ENCODE measurements around the gene INPP4B. TPM values are rescaled to one million over a fixed set of nuclear protein-coding genes. Genes with fewer than 3 reads are reported as not detected.

Gene INPP4B
- total RNA-seq, 1 experiment from 2014 or later, result 53.7 TPM

DNA sequence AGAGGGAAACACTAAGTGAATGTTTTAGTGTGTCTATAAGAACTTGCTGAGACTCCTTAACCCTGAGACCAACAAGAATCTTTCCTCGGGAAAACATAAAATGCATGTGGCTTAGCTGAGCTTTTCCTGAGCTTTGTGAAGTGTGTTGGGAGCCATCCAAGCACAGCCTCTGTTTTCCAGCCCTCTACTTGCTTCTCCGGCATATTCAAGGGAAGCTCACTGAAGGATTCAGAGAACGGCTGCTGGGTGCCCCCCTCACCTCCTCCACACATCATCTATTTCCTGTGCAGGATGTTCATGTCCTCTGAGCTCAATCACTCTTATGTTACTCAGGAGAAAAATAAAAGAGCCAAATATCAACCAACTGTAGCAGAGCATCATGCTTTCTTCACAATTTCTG, 717.6 kb downstream of the INPP4B start:
- Histone ChIP-seq H3K36me3 (ENCODE audit: low read depth) (no peaks in the 10 kb centered on the region; the same call in 1 of the 2 replicates), H3K4me1 (replicated peaks; ENCODE audit: insufficient read depth) (no peaks in the 10 kb centered on the region), H2AFZ (no peak overlapping the region), H3K27me3 (ENCODE audit: insufficient read depth, low read depth) (no peaks in the 10 kb centered on the region), H3K9me3 (ENCODE audit: insufficient read depth, low read depth) (no peaks in the 10 kb centered on the region), H3K4me3 (no peak overlapping the region), H3K9me2 (ENCODE audit: insufficient read depth) (no peaks in the 10 kb centered on the region), H3K79me2 (ENCODE audit: low read depth) (no peaks in the 10 kb centered on the region), H3K27ac (no peak overlapping the region), H3K4me2 (no peak overlapping the region), H4K20me1 (ENCODE audit: insufficient read depth) (no peaks in the 10 kb centered on the region), H3F3A (ENCODE audit: insufficient read depth, low read depth) (no peaks in the 10 kb centered on the region)
- CTCF ChIA-PET, result interaction anchor here (0.7 kb wide), 1 partner anchor 486 kb away, joined by 3 read pairs; no protein-coding TSS in a partner anchor
- TF ChIP-seq, protein P1, sequence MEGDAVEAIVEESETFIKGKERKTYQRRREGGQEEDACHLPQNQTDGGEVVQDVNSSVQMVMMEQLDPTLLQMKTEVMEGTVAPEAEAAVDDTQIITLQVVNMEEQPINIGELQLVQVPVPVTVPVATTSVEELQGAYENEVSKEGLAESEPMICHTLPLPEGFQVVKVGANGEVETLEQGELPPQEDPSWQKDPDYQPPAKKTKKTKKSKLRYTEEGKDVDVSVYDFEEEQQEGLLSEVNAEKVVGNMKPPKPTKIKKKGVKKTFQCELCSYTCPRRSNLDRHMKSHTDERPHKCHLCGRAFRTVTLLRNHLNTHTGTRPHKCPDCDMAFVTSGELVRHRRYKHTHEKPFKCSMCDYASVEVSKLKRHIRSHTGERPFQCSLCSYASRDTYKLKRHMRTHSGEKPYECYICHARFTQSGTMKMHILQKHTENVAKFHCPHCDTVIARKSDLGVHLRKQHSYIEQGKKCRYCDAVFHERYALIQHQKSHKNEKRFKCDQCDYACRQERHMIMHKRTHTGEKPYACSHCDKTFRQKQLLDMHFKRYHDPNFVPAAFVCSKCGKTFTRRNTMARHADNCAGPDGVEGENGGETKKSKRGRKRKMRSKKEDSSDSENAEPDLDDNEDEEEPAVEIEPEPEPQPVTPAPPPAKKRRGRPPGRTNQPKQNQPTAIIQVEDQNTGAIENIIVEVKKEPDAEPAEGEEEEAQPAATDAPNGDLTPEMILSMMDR (conservative IDR thresholded peaks at IDR 0.05), result no peak
- no peak for TF ChIP-seq EZH2 (IDR thresholded peaks at IDR 0.05; ENCODE audit: low read depth)
- POLR2A ChIA-PET (ENCODE audit: unreplicated experiment), result no interaction called here
- BruUV-seq (replicated peaks), result no TSS peak
- intact Hi-C loops (cut with micrococcal nuclease; ENCODE audit: unreplicated experiment), result loop anchor here (5.0 to 10.0 kb wide), 4 partner anchors 226 to 1056 kb away; partner anchors contain the start of gene USP38
- DNase-seq, result no peak

DNA sequence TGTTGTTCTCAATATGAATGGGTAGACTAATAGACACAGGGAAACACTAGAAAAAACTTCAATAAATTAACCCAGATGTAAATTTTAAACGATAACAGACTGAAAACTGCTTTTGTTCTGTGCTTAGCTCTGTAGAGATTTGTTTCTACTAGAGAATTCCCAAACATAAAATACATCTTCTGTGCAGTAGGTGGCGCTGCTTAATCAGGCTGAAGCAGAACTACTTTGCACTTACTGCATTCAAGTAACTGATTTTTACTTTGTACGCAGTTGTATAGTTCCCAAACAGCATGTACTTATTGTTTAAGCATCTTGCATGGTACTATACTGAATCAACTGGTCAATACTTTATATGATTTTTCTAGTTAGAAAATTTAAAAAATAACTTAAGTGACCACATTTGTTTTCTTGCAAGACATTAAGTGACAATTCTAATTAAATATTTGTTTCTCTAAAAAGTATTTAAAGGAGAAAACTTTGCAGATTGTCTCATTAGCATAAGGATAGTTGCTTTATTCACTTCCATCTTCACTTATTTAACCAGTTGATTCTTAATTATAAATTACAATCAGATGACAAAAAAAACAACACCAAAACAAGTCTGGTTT, 719.1 kb downstream of the INPP4B start:
- Histone ChIP-seq H4K20me1 (ENCODE audit: insufficient read depth) (no peaks in the 10 kb centered on the region), H2AFZ (no peak overlapping the region), H3K27ac (no peak overlapping the region), H3K9me2 (ENCODE audit: insufficient read depth) (no peaks in the 10 kb centered on the region), H3K36me3 (ENCODE audit: low read depth) (no peaks in the 10 kb centered on the region; the same call in 1 of the 2 replicates), H3K79me2 (ENCODE audit: low read depth) (no peaks in the 10 kb centered on the region), H3K4me1 (replicated peaks; ENCODE audit: insufficient read depth) (no peaks in the 10 kb centered on the region), H3K27me3 (ENCODE audit: insufficient read depth, low read depth) (no peaks in the 10 kb centered on the region), H3K9me3 (ENCODE audit: insufficient read depth, low read depth) (no peaks in the 10 kb centered on the region), H3F3A (ENCODE audit: insufficient read depth, low read depth) (no peaks in the 10 kb centered on the region), H3K4me3 (no peak overlapping the region), H3K4me2 (no peak overlapping the region)
- DNase-seq, result peak; percentile 38 to 46
- ChIA-PET POLR2A (ENCODE audit: unreplicated experiment) (interaction anchor here (0.6 kb wide), 2 partner anchors 86 to 280 kb away, joined by 3 to 7 read pairs; no protein-coding TSS in a partner anchor), CTCF (interaction anchor here (0.7 to 1.0 kb wide), 3 partner anchors 594 to 721 kb away, joined by 3 to 4 read pairs (median 4); partner anchors contain the start of gene INPP4B)
- BruUV-seq (replicated peaks), result no TSS peak
- intact Hi-C loops (cut with micrococcal nuclease; ENCODE audit: unreplicated experiment), result loop anchor here (1.0 to 10.0 kb wide), 6 partner anchors 228 to 1058 kb away; partner anchors contain the start of gene USP38
- no peak for TF ChIP-seq EZH2 (IDR thresholded peaks at IDR 0.05; ENCODE audit: low read depth)
- TF ChIP-seq, protein P1 (conservative IDR thresholded peaks at IDR 0.05), result peak; percentile 89

DNA sequence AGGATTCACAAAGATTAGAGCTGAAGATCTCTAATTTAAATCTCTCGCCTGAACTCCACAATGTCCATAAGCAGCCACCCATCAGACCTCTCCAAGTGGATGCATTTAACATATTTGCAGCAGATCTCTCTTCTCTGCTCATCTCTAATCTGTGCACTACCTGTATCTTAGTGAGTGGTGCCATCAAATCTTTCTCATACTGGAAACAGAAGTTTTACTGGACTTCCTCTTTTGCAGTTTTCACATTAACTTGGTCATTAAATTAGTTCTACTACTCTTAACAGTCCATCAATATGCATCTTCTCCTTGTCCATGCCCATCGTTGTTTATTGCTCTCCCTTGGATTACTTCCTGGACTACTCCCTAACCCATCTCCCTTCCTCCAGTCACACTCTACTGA, 721.2 kb downstream of the INPP4B start:
- Histone ChIP-seq H3F3A (ENCODE audit: insufficient read depth, low read depth) (no peaks in the 10 kb centered on the region), H3K4me3 (no peak overlapping the region), H2AFZ (no peak overlapping the region), H3K79me2 (ENCODE audit: low read depth) (no peaks in the 10 kb centered on the region), H3K36me3 (ENCODE audit: low read depth) (no peaks in the 10 kb centered on the region; the same call in 1 of the 2 replicates), H3K4me2 (no peak overlapping the region), H4K20me1 (ENCODE audit: insufficient read depth) (no peaks in the 10 kb centered on the region), H3K4me1 (replicated peaks; ENCODE audit: insufficient read depth) (no peaks in the 10 kb centered on the region), H3K9me2 (ENCODE audit: insufficient read depth) (no peaks in the 10 kb centered on the region), H3K27ac (no peak overlapping the region), H3K9me3 (ENCODE audit: insufficient read depth, low read depth) (no peaks in the 10 kb centered on the region), H3K27me3 (ENCODE audit: insufficient read depth, low read depth) (no peaks in the 10 kb centered on the region)
- POLR2A ChIA-PET (ENCODE audit: unreplicated experiment), result no interaction called here
- no TSS peak for BruUV-seq (replicated peaks)
- TF ChIP-seq, protein P1 (conservative IDR thresholded peaks at IDR 0.05), result no peak
- no peak for TF ChIP-seq EZH2 (IDR thresholded peaks at IDR 0.05; ENCODE audit: low read depth)
- no peak for DNase-seq
- intact Hi-C loops (cut with micrococcal nuclease; ENCODE audit: unreplicated experiment), result loop anchor here (5.0 to 10.0 kb wide), 4 partner anchors 230 to 1060 kb away; partner anchors contain the start of gene USP38
- CTCF ChIA-PET, result no interaction called here
